DMS153 treated with DMSO at 0.1 percent for 48 hours (cell line): ENCODE results near the gene CACNA2D4.

Source experiments
- DNase-seq: peaks from one replicate; lab custom pipeline; 2025; ENCODE audit not compliant: unreplicated experiment; lab: John Stamatoyannopoulos, UW

Gene CACNA2D4

DNA sequence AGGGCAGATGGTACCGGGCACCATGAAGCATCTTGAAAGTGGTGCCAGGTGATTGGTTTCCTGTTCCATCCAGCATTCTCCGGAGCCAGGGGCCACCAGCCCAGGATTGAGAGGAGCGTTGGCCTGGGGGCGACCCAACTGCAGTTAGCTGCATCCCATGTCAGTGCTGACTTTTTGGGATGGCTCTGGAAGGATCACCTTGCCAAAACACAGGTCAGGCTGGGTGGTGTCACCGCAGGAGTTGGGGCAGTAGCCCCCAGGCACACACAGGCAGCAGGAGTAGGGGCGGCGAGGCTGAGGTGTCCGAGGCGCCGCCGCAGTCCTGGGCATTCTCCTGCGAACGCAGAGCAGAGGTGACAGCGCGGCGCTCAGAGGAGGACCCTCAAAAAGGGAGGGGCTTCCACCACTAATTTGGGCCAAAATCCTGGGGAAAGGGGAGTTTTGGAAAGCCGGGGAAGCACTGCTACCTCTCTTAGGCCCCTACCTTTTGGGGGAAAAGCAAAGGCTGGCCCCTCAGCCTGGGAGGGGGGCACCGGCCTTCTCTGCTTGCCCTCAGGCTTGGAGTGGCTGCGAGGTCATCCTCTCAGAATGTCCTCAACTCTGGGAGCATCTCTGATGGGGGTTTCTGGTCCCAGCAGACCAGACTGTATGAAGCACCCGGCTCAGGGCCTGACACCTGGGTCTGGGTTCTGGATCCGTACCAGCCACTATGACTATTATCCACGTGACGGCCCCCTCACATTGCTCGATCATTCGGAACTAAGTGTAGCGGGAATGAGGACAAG is 124.8 kb downstream of the CACNA2D4 start:
- DNase-seq = no peak

DNA sequence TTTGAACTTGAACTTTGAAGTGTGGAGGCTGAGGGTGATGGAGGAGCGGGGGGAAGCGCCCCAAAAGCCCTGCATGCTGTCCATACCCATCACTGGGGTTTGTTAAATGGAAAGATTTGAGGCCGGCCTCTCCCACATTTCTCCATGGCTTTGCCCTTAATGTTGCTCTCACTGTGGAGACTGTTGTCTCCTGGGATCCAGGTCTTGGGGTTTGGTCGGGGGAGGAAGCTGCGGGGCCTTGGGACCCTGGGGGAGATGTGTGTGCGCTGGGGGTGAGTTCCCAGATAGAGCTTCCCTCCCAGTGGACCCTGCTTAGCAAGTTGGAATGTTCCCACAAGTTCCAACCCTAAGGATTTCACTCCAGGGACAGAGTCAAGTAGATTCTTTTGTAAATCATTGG is 126.0 kb downstream of the CACNA2D4 start:
- DNase-seq = no peak

GRCh38 chr12:1791104-1791841 is 127.2 kb downstream of the CACNA2D4 start:
- DNase-seq = peak; percentile 40

- no peak for DNase-seq
Measured at GRCh38 chr12:1790444-1790843, 128.0 kb downstream of the CACNA2D4 start.

DNA sequence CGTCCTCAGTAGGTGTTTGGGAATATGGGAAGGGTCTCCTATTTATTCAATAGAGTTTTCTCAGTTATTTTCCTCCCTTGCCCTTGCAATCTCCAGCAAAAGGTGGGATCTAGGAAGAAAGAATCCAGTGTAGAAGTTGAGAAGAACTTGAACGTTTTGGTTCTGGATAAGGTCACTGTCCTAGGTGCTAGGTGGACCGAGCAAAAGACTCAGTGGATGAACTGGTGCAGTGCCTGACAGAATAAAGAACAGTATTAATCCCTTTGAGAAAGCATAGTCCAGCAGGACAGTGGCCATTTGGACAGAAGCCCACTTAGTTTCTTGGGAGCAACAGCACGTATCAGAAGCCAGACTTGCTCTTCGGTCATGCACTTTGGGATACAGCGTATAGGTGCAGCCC is 130.7 kb downstream of the CACNA2D4 start:
- no peak for DNase-seq

DNA sequence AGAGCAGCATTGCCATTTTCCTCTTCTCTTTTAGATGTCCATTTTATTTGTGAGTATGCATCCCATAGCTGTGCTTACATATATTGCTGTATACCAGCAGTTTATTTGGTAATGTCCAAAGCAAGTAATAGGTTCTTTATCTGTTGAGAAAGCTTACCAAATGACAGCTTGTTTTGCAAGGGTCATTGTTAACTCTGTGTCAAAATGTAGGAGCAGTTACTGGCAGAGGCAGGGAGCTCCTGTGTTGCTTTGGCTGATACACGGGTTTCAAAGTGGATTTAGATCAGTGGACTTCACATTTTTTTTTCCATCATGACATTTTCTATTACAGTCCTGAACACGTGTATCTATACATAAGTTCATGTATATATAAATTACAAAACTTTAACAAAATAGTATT is 136.2 kb downstream of the CACNA2D4 start:
- no peak for DNase-seq

GRCh38 chr12:1781772-1782171 is 136.7 kb downstream of the CACNA2D4 start:
- DNase-seq = no peak

DNA sequence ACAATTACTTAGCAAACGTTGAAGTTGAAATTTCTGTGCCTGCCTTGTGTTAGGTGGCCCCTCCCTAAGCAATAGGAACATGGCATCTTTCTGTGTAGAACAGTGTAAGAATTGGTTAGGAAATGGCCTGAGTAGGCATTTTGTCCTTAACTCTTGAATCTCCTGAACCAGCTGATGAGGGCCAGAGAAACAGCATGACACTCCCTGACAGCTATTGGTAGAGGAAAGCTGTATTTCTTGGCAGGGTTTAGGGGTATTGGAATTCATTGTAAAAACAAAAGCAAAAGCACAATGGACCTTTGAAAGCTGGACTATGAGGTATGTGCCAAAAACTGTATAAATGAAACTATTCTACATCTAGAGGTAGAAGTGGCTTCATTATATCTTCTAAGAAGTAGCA is 138.7 kb downstream of the CACNA2D4 start:
- no peak for DNase-seq

GRCh38 chr12:1778911-1779310 is 139.5 kb downstream of the CACNA2D4 start:
- no peak for DNase-seq

GRCh38 chr12:1777798-1778197 is 140.7 kb downstream of the CACNA2D4 start:
- DNase-seq = no peak

DNA sequence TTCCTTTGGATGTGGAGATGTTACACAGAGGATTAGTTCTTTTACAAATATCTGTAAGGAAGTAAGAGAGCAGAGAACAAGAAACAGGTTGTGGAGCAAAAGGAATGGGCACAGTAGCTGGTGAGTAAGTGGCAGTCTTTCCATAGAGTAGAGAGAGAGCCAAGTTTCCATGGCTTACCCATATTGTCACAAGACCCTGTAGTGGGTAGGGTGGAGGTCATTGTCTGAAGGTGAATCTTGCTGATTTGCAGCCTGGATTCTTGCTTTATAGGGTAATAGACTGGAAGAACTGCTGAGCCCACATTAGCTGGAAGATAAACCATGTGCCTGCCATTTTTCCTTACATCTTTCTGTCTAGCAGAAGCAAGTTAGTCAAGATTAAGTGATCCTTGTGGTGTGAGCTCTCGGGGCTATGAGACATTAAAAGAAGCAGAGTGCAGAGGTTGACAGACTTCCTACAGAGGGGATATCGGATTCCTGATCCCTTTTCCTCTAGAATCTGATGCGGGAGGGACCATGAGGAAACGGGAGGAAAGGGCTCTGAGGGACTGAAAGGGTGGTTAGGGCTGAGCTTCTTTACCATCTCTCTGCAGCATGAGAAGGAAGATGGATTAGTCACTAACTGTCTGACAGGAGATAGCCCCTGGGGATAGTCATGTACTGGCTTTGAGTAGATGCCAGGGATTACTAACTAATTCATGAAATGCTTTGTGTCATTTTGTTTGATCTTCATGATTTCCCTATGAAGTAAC is 142.1 kb downstream of the CACNA2D4 start:
- no peak for DNase-seq

GRCh38 chr12:1773937-1774655 is 144.4 kb downstream of the CACNA2D4 start:
- no peak for DNase-seq

GRCh38 chr12:1769809-1770494 is 148.5 kb downstream of the CACNA2D4 start:
- no peak for DNase-seq

DNA sequence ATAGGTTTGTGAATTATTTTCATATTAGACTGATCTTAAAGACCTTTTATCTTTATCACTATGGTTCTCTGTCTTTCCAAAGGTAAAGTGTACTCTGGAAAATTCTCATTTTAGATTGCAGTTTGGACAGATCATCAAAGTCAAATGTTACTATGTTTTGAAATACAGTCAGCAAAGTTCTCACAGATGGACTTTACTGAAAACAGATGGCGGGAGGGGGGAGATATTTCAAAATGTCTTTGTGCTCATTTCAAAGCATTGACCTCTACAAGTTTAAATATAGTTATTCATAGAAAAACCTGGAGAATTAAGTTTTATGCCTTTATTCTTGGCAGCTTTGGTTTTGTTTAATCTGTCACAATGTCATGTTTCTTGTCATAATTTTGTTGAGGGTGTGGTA is 149.8 kb downstream of the CACNA2D4 start:
- no peak for DNase-seq

GRCh38 chr12:1767407-1768090 is 150.9 kb downstream of the CACNA2D4 start:
- DNase-seq = no peak

DNA sequence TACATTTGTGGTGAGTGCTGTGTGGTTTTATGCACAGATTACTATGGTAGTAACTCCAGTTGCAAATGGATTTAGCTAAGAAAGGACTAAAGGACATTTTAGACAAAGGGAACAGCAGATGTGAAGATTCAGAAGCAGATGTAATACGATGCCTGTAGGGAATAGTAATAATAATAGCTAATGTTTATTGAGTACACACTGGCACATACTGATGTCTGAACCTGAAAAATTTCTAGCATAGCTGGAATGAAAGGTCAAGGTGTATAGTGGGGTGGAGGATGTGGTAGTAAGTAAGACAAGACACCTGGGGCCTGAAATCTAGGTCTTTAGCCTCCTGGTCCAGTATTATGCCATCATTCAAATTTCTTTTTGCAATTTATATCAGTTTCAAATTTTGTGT is 152.3 kb downstream of the CACNA2D4 start:
- no peak for DNase-seq

- no peak for DNase-seq
Measured at GRCh38 chr12:1763153-1763552, 155.3 kb downstream of the CACNA2D4 start.

DNA sequence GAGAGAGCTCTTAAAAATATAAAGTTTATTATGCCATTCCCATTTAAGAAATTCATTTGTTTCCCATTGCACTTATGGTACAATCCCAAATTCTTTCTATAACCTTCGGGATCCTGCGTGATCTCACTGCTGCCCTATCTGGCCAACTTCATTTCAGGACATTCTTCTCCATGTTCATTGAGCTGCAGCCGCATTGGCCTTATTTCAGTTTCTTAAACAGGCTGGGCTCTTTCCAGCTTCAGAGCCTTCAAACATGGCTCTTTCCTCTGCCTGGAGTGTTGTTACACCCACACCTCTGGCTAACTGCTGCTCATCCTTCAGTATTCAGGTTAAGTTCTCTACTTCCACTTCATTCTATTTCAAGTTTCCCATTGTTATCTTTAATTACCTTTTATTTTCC is 156.6 kb downstream of the CACNA2D4 start:
- DNase-seq = no peak

DNA sequence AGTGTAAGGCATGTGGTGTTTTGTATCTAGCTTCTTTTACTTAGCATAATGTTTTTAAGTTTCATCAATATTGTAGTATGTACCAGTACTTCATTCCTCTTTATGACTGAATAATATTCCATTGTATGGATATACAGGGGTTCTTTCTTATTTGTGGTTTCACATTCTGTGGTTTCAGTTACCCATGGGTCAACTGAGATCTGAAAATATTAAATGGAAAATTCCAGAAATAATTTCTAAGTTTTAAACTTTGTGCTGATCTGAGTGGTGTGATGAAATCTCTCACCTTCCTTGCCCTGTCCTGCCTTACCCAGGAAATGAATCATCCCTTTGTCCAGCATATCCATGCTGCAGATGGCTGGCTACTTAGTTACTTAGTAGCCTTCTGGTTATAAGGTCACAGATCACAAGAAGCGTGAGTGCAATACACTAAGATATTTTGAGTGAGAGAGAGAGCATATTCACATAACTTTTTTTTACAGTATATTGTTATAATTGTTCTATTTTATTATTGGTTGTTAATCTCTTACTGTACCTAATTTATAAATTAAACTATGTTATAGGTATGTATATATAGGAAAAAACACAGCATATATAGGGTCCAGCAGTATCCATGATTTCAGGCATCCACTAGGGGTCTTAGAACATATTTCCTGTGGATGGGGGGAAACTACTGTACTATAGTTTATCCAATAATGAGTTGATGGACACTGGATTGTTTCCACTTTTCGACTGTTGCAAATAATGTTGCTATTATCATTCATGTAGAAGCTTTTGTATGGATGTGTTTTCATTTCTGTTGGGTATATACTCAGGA is 157.7 kb downstream of the CACNA2D4 start:
- no peak for DNase-seq
